OCI-LY3 (cell line): Measurements from ENCODE around the gene DNMT3A.

Experiments used
- H2AFZ ChIP-seq: fragments of 200-600, 300-600 bp; shearing (Covaris generic); 2 replicates; pipeline ENCODE4 v1.6.0; 2014; ENCODE audit warnings: antibody characterized with exemption, low read depth, low read length
- H3K27ac ChIP-seq: fragments of 200-600, 300-600 bp; sonication (generic); 2 replicates; pipeline ENCODE4 v1.5.1; 2014; ENCODE audit warnings: mild to moderate bottlenecking, low read length, moderate library complexity, mixed read lengths
- H3K27me3 ChIP-seq: fragments of 200-600, 300-600 bp; sonication (generic); 2 replicates; pipeline ENCODE4 v1.6.1; 2014; ENCODE audit warnings: low read depth, low read length, mixed read lengths
- H3K36me3 ChIP-seq: fragments of 200-600, 300-600 bp; sonication (generic); replicated peaks from 2 replicates; pipeline ENCODE3; 2014; ENCODE audit warnings: low read depth, low read length, mixed read lengths
- H3K4me1 ChIP-seq: fragments of 300-600, 200-600 bp; sonication (generic); 2 replicates; pipeline ENCODE4 v1.6.1; 2014; ENCODE audit warnings: low read length, mixed read lengths
- H3K4me2 ChIP-seq: fragments of 200-600, 300-600 bp; sonication (generic); 2 replicates; pipeline ENCODE4 v1.6.1; 2014; ENCODE audit warnings: low read length, mixed read lengths
- H3K4me3 ChIP-seq: fragments of 300-600, 200-600 bp; sonication (generic); 2 replicates; pipeline ENCODE4 v1.5.1; 2014; ENCODE audit warnings: antibody characterized with exemption, mild to moderate bottlenecking, low read length, moderate library complexity
- H3K79me2 ChIP-seq: fragments of 300-600, 200-600 bp; shearing (Covaris generic); 2 replicates; pipeline ENCODE4 v1.6.1; 2014; ENCODE audit warnings: mild to moderate bottlenecking, low read length, mixed read lengths
- H3K9ac ChIP-seq: fragments of 300-600, 200-600 bp; shearing (Covaris generic); 2 replicates; pipeline ENCODE4 v1.6.0; 2014; ENCODE audit warnings: mild to moderate bottlenecking, low read length, moderate library complexity
- H3K9me3 ChIP-seq: fragments of 200-600, 300-600 bp; shearing (Covaris generic); 2 replicates; pipeline ENCODE4 v1.6.1; 2014; ENCODE audit warnings: low read length, mixed read lengths; ENCODE audit not compliant: insufficient read depth
- H4K20me1 ChIP-seq: fragments of 200-600, 300-600 bp; sonication (generic); 2 replicates; pipeline ENCODE4 v1.6.1; 2016; ENCODE audit warnings: low read length, mixed read lengths; ENCODE audit not compliant: insufficient read depth
- EZH2phosphoT487 ChIP-seq: fragments of 200-600 bp; shearing (Covaris generic); IDR thresholded peaks from 2 replicates; pipeline ENCODE4 v1.6.1; 2018; ENCODE audit warnings: antibody characterized with exemption, mixed run types, low read depth
- TF ChIP-seq, protein P1 (sequence below): fragments of 200-600, 300-600 bp; sonication (generic); IDR thresholded peaks from 2 replicates; pipeline ENCODE4 v1.5.1; 2014; ENCODE audit warnings: antibody characterized with exemption, low read length, low read depth

DNMT3A gene

DNA sequence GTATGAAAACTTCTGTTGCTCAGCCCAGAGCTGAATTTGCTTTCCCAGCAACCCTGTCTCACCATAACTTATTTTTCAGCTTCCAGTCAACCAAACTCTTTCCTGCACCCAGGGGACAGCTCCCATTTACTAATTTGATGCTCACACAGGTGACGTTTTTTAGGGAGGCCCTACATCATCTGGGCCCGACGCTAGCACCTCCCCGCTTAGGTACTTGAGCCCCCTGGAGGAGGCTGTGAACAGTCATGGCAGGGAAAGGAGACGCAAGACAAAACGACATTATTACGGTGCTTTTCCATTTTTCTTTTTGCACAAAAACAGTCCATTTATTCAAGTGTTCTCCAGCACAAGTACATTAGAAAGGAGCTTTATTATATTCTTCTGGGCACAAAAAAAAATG lies 114.1 kb downstream of the DNMT3A start:
- Histone ChIP-seq H3K9ac (no peak overlapping the region), H3K4me3 (no peak overlapping the region), H3K9me3 (no peaks in the 10 kb centered on the region), H3K4me1 (peaks cover 23% of the 10 kb centered on the region), H4K20me1 (peaks cover 3% of the 10 kb centered on the region; the same call in 1 of the 2 replicates), H3K79me2 (no peaks in the 10 kb centered on the region), H3K4me2 (no peak overlapping the region), H3K36me3 (no peaks in the 10 kb centered on the region), H3K27me3 (peaks cover 17% of the 10 kb centered on the region), H2AFZ (no peak overlapping the region), H3K27ac (no peak overlapping the region)
- no peak for TF ChIP-seq EZH2phosphoT487
- TF ChIP-seq, protein P1, sequence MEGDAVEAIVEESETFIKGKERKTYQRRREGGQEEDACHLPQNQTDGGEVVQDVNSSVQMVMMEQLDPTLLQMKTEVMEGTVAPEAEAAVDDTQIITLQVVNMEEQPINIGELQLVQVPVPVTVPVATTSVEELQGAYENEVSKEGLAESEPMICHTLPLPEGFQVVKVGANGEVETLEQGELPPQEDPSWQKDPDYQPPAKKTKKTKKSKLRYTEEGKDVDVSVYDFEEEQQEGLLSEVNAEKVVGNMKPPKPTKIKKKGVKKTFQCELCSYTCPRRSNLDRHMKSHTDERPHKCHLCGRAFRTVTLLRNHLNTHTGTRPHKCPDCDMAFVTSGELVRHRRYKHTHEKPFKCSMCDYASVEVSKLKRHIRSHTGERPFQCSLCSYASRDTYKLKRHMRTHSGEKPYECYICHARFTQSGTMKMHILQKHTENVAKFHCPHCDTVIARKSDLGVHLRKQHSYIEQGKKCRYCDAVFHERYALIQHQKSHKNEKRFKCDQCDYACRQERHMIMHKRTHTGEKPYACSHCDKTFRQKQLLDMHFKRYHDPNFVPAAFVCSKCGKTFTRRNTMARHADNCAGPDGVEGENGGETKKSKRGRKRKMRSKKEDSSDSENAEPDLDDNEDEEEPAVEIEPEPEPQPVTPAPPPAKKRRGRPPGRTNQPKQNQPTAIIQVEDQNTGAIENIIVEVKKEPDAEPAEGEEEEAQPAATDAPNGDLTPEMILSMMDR, result peak; percentile 16; the same call in 1 of the 2 replicates

DNA sequence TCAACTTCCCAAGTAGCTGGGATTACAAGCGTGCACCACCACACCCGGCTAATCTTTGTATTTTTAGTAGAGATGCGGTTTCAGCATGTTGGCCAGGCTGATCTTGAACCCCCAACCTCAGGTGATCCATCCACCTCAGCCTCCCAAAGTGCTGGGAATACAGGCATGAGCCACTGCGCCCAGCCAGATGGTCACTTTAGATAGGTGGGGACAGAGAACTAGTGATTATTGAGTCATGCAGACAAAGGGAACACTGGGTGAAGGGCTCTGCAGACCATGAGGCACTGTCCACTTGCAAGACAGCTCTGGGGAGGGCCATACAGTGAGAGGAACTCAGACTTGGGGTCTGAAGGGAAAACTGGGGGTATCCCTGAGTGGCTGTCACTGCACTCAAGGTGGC lies 114.9 kb downstream of the DNMT3A start:
- H3K4me2 ChIP-seq, result peak overlapping the region; percentile 60
- no peak overlapping the region for H2AFZ ChIP-seq
- H3K27ac ChIP-seq, result no peak overlapping the region
- H3K9ac ChIP-seq, result no peak overlapping the region
- no peak overlapping the region for H3K4me3 ChIP-seq
- TF ChIP-seq, protein P1, result no peak
- TF ChIP-seq EZH2phosphoT487, result no peak
- H3K36me3 ChIP-seq, result no peaks in the 10 kb centered on the region
- H3K27me3 ChIP-seq, result peaks cover 18% of the 10 kb centered on the region
- H3K9me3 ChIP-seq, result no peaks in the 10 kb centered on the region
- H4K20me1 ChIP-seq, result peaks cover 3% of the 10 kb centered on the region; the same call in 1 of the 2 replicates
- no peaks in the 10 kb centered on the region for H3K79me2 ChIP-seq
- H3K4me1 ChIP-seq, result peaks cover 23% of the 10 kb centered on the region

DNA sequence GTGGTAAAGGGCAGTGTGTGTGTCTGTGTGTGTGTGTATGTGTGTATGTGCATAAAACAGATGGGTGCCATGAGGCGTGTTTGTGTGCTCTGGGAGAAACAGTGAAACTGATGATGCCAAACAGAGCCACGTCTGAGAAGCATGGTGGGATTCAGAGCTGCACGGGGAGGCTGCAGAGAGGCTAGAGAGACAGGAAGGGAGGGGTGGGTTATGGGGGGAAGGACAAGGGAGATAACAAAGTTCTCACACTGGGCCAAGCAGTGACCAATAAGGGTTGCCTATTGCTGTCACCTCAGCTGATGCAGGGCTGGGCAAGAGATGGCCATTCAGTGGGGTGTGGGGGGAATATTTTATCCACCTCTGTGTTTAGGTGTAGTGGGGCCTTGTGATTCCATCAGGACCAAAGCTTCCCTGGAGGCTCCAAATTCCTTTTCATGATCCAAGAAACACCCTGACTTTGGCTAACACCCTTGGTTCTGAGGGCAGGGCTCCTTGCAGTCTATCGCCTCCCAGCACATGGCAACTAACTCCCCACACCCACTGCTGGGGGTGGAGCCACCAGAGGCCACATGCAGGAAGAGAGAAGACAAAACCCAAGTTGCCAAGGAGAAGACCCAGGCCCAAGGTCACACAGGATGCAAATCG lies 119.1 kb downstream of the DNMT3A start:
- no peak overlapping the region for H3K4me3 ChIP-seq
- no peaks in the 10 kb centered on the region for H3K36me3 ChIP-seq
- no peak overlapping the region for H3K9ac ChIP-seq
- H3K4me2 ChIP-seq, result no peak overlapping the region
- no peak overlapping the region for H3K27ac ChIP-seq
- no peaks in the 10 kb centered on the region for H4K20me1 ChIP-seq
- H3K27me3 ChIP-seq, result peaks cover 37% of the 10 kb centered on the region
- TF ChIP-seq, protein P1, result no peak
- TF ChIP-seq EZH2phosphoT487, result no peak
- H3K9me3 ChIP-seq, result no peaks in the 10 kb centered on the region
- H3K4me1 ChIP-seq, result peaks cover 20% of the 10 kb centered on the region
- H2AFZ ChIP-seq, result no peak overlapping the region
- H3K79me2 ChIP-seq, result no peaks in the 10 kb centered on the region

DNA sequence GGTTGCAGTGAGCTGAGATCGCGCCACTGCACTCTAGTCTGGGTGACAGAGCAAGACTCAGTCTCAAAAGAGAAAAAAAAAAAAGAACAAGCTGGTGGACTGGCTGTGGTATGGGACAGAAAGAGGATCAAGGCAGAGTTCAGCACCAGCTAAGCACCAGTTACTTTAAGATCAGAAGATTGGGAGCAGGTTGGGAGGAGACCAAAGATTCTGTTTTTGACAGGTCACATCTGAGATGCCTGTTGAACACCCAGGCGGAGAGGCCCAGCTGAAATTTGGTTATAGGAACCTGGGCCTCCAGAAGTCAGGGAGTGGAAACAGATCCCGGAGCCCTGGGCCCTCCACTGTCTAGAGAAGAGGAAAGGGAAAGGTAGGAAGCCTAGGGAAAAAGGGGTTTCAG lies 120.1 kb downstream of the DNMT3A start:
- peaks cover 28% of the 10 kb centered on the region for H3K27me3 ChIP-seq
- no peak overlapping the region for H2AFZ ChIP-seq
- H3K79me2 ChIP-seq, result no peaks in the 10 kb centered on the region
- no peaks in the 10 kb centered on the region for H4K20me1 ChIP-seq
- TF ChIP-seq EZH2phosphoT487, result no peak
- TF ChIP-seq, protein P1, result no peak
- H3K9me3 ChIP-seq, result no peaks in the 10 kb centered on the region
- H3K9ac ChIP-seq, result no peak overlapping the region
- no peaks in the 10 kb centered on the region for H3K36me3 ChIP-seq
- H3K4me3 ChIP-seq, result no peak overlapping the region
- no peak overlapping the region for H3K4me2 ChIP-seq
- H3K27ac ChIP-seq, result no peak overlapping the region
- peaks cover 13% of the 10 kb centered on the region for H3K4me1 ChIP-seq
